Naive B cell (primary cell): ENCODE measurements around the gene SMCO2. TPM values are rescaled to one million over a fixed set of nuclear protein-coding genes. Genes with fewer than 3 reads are reported as not detected.

Experiments used
- ATAC-seq, 2 donors: fragments of 150-1000 bp; cut with Tn5 transposase; 2 replicates each; pipeline ENCODE4 v1.10.0; 2021; ENCODE audit warnings: low read depth in 2 of 2, mild to moderate bottlenecking in 2 of 2, moderate library complexity in 2 of 2
- DNase-seq: peaks from one replicate; pipeline ENCODE4 v3.0.0; 2022
- H3K27ac Mint-ChIP-seq, 6 donors: one replicate each; pipeline ENCODE4 v1.8.0; 2020 to 2022; ENCODE audit warnings: mild to moderate bottlenecking in 6 of 6, mixed read lengths in 6 of 6, moderate library complexity in 5 of 6, inconsistent platforms in 2 of 6
- H3K27me3 Mint-ChIP-seq, 3 donors: one replicate each; pipeline ENCODE4 v1.8.0; 2021 to 2022; ENCODE audit warnings: mixed read lengths in 3 of 3, mild to moderate bottlenecking in 1 of 3
- H3K36me3 Mint-ChIP-seq, 2 donors: one replicate each; pipeline ENCODE4 v1.8.0; 2020 to 2022; ENCODE audit warnings: mixed read lengths in 2 of 2, inconsistent platforms in 1 of 2, mild to moderate bottlenecking in 1 of 2
- H3K4me1 Mint-ChIP-seq, 3 donors: one replicate each; pipeline ENCODE4 v1.8.0; 2020 to 2022; ENCODE audit warnings: mixed read lengths in 3 of 3, inconsistent platforms in 1 of 3, mild to moderate bottlenecking in 1 of 3, moderate library complexity in 1 of 3
- H3K4me3 Mint-ChIP-seq, 8 donors: one replicate each; pipeline ENCODE4 v1.8.0; 2020 to 2022; ENCODE audit warnings: mild to moderate bottlenecking in 8 of 8, mixed read lengths in 8 of 8, moderate library complexity in 8 of 8, inconsistent platforms in 2 of 8
- H3K9me3 Mint-ChIP-seq, 7 donors: one replicate each; pipeline ENCODE4 v1.8.0; 2020 to 2022; ENCODE audit warnings: mixed read lengths in 7 of 7, mild to moderate bottlenecking in 5 of 7, inconsistent platforms in 2 of 7, moderate library complexity in 1 of 7
- polyA plus RNA-seq, 6 donors: library from polyadenylated mRNA; unstranded; fragments of 300-500 nt; fragmentation: Illumina TruSeq; gene quantifications; one replicate each; pipeline ENCODE4 v1.2.3, GENCODE V29; 2021; ENCODE audit warnings: low read depth in 6 of 6

SMCO2 gene
- polyA plus RNA-seq, 6 donors from 2014 or later = not detected

DNA sequence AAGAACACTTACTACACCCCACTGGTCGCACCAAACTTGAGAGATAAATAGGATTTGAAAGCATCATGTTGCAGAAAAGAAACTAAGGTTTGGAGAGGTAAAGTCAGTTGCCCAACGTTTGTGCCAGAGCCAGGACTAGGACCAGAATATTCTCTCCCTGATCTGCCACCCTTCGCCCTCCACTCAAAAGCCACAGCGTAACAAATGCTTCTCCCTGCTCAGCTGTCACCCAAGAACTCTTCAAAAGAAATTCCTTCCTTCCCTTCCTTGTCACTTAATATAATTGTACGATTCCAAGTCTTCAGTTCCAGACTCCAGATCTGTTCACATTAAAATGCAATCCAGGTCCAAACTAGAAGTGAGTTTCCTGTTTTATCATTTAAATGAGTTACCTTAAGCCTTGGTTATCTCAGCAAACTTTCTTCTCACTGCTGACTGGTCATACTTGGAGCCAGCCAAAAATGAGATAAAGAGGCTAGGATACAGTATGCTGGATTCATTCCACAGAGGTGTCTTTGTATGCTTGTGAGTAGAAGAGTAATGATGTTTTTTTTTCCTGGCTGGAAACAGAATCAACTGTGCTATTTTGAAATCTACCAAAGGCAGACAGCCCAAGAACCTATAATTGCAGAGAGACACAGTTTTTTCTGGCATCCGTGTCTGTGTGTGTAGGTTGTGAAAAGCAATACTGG is 64.6 kb downstream of the SMCO2 start:
- Mint-ChIP-seq H3K4me1 (peaks cover 4 to 6% (median 5%) of the 10 kb centered on the region in 3 donors), H3K36me3 (no peaks in the 10 kb centered on the region), H3K9me3 (peaks cover 0 to 7% (median 2%) of the 10 kb centered on the region in 7 donors)

DNA sequence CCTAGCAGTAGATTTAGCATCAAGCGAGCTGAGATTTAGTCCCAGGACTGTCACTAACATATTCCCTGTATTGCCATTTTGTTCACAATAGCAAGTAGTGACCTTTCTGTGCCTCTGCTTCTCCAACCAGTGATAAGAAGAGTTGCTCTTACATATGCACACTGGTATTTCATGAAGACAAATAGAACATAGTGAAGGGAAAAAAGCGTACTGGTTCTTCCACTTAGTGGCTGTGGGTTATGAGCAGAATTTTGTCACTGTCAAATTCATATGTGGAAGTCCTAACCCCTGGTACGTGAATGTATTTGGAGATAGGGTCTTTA is 65.1 kb downstream of the SMCO2 start:
- no peak overlapping the region for H3K4me3 Mint-ChIP-seq
- H3K4me1 Mint-ChIP-seq = peaks cover 4 to 6% (median 5%) of the 10 kb centered on the region in 3 donors
- DNase-seq (no peak), ATAC-seq (no peak)
- H3K27ac Mint-ChIP-seq = no peak overlapping the region
- H3K27me3 Mint-ChIP-seq = peaks cover 0 to 4% (median 0%) of the 10 kb centered on the region in 3 donors
- H3K36me3 Mint-ChIP-seq = no peaks in the 10 kb centered on the region
- peaks cover 0 to 4% (median 0%) of the 10 kb centered on the region in 7 donors for H3K9me3 Mint-ChIP-seq

More for the DNA sequence above, 64.6 kb downstream of the SMCO2 start:
- no peak overlapping the region for H3K27ac Mint-ChIP-seq
- no peaks in the 10 kb centered on the region for H3K27me3 Mint-ChIP-seq
- no peak overlapping the region for H3K4me3 Mint-ChIP-seq
- no peak for ATAC-seq
- no peak for DNase-seq

DNA sequence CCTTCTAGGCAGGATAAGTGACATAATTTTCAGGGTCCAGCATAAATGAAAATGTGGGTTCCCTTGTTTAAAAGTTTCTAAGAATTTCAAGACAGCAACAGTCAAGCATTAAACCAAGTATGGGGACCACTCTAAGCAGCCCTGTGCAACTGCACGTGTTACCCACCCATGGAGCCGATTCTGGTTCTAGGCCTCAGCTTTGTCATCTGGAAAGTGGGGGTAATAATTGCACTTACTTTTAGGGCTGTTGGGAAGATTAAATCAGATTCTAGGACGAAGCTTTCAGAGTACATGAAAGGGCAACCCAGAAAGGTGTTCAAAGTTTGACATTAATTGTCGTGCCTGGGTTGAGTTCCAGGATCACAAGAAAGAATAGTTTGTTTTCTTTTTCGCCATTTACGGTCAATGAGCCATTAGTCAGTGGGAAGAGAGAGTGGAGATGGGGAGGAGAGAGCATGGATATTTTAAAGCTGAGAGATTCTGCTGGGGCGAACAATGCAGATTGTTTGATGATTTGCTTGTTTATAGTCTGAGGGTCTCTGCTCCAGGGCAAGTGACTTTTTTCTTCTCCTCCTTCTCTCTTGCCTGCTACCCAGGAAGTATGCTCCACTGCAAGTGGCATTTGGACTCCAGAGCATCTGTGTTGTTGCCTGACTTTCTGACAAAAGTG is 66.8 kb downstream of the SMCO2 start:
- peaks cover 4 to 6% (median 5%) of the 10 kb centered on the region in 3 donors for H3K4me1 Mint-ChIP-seq

DNA sequence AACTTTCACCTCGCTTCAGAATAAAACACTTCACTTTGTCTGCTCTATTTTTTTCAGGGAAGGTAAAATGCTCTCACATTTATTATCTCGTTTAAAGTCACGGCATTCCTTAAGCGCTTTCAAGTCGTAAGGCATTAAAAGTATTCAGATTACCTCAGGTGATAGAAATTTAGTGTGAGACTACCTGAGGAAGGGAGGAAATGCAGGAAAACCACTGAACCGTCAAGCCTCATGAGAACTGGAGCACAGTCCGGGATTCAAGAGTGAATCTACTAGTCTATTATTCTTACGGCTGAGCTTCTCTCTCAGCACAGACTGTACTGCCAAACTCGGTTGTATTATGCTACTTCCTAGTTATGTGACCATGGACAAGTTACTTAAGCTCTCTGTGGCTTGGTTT is 69.1 kb downstream of the SMCO2 start:
- peaks cover 6 to 12% (median 10%) of the 10 kb centered on the region in 3 donors for H3K27me3 Mint-ChIP-seq
- ATAC-seq = no peak
- no peaks in the 10 kb centered on the region for H3K36me3 Mint-ChIP-seq
- H3K4me1 Mint-ChIP-seq = peaks cover 4 to 6% (median 5%) of the 10 kb centered on the region in 3 donors
- H3K9me3 Mint-ChIP-seq = no peaks in the 10 kb centered on the region
- peak overlapping the region in 1 of 6 donors; percentile 34 for H3K27ac Mint-ChIP-seq
- no peak overlapping the region for H3K4me3 Mint-ChIP-seq
- no peak for DNase-seq

More for the DNA sequence above, 66.8 kb downstream of the SMCO2 start:
- Mint-ChIP-seq H3K9me3 (no peaks in the 10 kb centered on the region), H3K4me3 (no peak overlapping the region), H3K36me3 (no peaks in the 10 kb centered on the region), H3K27ac (no peak overlapping the region), H3K27me3 (peaks cover 0 to 5% (median 0%) of the 10 kb centered on the region in 3 donors)
- ATAC-seq (no peak), DNase-seq (no peak)

DNA sequence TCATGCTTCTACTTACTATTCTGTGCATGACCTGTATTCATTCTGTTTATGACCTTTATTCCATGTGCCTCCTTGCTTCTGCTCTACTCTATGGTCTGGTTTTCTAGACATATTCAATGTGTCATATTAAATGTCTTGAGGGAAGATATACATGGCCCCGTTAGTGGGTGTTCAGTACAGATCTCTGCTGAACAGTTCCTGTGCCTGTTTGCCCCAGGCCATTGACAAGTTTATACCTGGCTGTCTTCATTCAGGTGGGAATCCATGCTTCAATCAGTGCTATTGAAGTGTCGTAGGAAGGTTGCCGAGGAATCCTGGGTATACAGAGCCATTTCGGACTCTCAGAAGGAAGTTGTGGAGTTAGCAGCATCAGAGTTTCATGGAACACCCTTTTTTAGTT is 70.1 kb downstream of the SMCO2 start:
- no peaks in the 10 kb centered on the region for H3K9me3 Mint-ChIP-seq
- no peak overlapping the region for H3K4me3 Mint-ChIP-seq
- no peak for ATAC-seq
- no peak for DNase-seq
- peaks cover 10 to 12% (median 12%) of the 10 kb centered on the region in 3 donors for H3K27me3 Mint-ChIP-seq
- no peak overlapping the region for H3K27ac Mint-ChIP-seq
- peaks cover 4 to 6% (median 5%) of the 10 kb centered on the region in 3 donors for H3K4me1 Mint-ChIP-seq
- H3K36me3 Mint-ChIP-seq = no peaks in the 10 kb centered on the region

DNA sequence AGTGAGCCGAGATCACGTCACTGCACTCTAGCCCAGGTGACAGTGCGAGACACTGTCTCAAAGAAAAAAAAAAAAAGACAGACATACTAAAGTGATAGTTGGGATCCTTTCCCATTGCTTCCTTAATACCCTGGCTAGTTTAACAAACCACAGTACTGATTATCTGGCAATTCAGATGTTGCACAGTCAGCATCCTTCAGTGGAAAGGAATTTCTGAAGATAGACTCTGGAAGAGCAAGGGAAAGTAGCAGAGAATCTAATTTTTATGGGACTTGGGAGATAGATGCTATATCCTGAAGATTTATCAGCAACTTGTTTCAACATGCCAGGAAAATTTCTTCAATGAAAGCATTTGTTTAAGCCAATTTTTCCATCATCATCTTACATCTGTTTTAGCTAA is 71.0 kb downstream of the SMCO2 start:
- H3K4me3 Mint-ChIP-seq = no peak overlapping the region
- no peaks in the 10 kb centered on the region for H3K36me3 Mint-ChIP-seq
- DNase-seq = no peak
- peaks cover 6 to 9% (median 7%) of the 10 kb centered on the region in 3 donors for H3K4me1 Mint-ChIP-seq
- no peak overlapping the region for H3K27ac Mint-ChIP-seq
- ATAC-seq = no peak
- no peaks in the 10 kb centered on the region for H3K9me3 Mint-ChIP-seq
- H3K27me3 Mint-ChIP-seq = peaks cover 10 to 12% (median 12%) of the 10 kb centered on the region in 3 donors

DNA sequence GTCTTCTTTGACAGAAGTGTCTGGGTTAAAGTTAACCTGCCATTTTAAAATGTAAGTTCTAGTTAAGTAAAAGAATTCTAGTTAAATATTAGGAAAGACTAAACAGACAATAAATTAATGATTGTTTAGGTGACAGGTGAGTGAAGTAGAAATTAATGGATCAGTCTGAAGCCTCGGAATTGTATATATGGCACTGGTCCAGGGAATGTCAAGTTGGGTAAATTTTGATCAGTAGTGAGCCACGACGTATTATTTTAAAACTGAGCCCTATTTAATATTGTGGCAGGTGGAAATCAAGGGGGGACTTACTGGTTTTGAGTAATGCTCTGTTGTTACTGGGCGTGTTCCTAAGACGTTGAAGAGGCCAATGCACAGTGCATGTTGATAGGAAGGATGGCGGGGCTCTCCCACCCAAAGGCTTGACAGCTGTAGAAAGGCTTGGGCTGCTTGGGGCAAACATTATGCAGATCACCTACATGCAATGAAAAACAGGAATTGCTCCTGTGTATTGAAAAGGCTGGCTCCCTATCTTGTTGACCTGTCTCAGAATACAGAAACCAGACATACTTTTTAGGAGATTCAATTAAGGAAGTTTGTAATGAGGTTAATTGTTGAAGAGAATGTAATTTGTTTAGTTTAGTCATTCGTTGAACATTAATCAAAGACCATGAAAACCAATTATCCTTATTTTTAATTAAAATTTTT is 71.6 kb downstream of the SMCO2 start:
- Mint-ChIP-seq H3K27me3 (peaks cover 10 to 12% (median 12%) of the 10 kb centered on the region in 3 donors), H3K27ac (peak overlapping the region in 1 of 6 donors; percentile 62), H3K4me3 (no peak overlapping the region), H3K4me1 (peaks cover 7 to 15% (median 8%) of the 10 kb centered on the region in 3 donors), H3K36me3 (no peaks in the 10 kb centered on the region), H3K9me3 (no peaks in the 10 kb centered on the region)
- DNase-seq = no peak
- no peak for ATAC-seq

DNA sequence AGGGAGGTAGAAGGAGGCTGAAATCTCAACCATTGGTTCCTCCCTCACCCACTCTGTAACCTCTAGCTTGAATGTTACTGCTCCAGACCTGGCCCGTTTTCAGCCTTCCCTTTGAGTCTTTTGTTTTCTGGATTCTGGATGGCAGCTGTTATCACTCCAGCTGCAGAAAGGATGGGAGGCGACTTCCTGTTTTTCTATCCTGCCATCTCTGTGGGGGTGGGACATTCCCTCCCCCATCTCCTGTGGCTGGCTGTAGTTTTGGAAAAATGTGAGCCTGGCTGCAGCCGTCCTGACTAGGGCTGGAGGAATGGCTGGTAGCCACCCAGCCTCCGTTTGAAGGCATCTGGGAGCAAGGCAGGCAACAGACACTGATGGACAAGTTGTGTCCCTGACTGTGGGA is 74.5 kb downstream of the SMCO2 start:
- H3K9me3 Mint-ChIP-seq = no peaks in the 10 kb centered on the region
- H3K27me3 Mint-ChIP-seq = peaks cover 10 to 12% (median 12%) of the 10 kb centered on the region in 3 donors
- H3K4me1 Mint-ChIP-seq = peaks cover 14 to 34% (median 27%) of the 10 kb centered on the region in 3 donors
- peak overlapping the region in 2 of 8 donors; percentile 10 to 96 for H3K4me3 Mint-ChIP-seq
- H3K27ac Mint-ChIP-seq = no peak overlapping the region
- DNase-seq = no peak
- H3K36me3 Mint-ChIP-seq = no peaks in the 10 kb centered on the region
- ATAC-seq = no peak

DNA sequence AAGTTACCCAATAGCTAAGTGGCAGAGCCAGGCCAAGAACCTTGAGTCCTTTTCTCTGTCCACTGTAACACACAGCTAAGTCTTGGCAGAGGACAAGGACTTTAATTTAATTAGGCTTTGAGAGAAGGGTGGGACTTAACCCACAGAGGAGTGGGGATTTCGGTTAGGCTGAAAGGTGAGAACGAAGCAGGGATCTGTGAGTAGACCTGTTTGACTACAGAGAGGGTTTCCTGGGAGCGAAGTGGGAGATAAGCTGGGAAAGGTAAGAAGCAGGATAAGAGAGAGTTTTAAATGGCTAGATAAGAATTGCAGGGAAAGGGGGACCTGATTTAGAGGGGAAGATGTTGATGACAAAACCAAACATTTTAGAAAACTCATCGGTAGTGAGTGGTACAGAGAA is 75.4 kb downstream of the SMCO2 start:
- peak overlapping the region in 3 of 8 donors; percentile 5 to 96 (median 95) for H3K4me3 Mint-ChIP-seq
- peak overlapping the region in 3 of 6 donors; percentile 45 to 91 (median 67) for H3K27ac Mint-ChIP-seq
- peaks cover 6 to 12% (median 10%) of the 10 kb centered on the region in 3 donors for H3K27me3 Mint-ChIP-seq
- no peak for ATAC-seq
- no peaks in the 10 kb centered on the region for H3K9me3 Mint-ChIP-seq
- H3K4me1 Mint-ChIP-seq = peaks cover 14 to 37% (median 28%) of the 10 kb centered on the region in 3 donors
- H3K36me3 Mint-ChIP-seq = no peaks in the 10 kb centered on the region
- no peak for DNase-seq

DNA sequence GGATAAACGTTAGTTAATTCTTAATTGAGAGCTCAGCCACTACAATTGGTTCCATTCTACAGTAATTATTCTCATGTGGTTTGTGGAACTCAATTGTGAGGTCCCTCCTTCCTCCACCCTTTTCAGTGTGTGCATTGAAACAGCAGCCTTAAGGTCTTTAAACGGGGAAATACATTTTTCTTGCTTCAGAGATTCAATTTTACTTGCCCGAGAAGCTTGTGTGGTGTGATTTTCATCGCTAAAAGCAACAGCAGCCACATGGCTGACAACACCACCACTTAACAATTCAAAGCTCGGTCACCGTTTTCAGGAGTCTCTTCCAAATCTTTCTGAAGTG is 76.7 kb downstream of the SMCO2 start:
- Mint-ChIP-seq H3K9me3 (no peaks in the 10 kb centered on the region), H3K4me3 (peak overlapping the region; percentile 91 to 99 (median 97)), H3K36me3 (no peaks in the 10 kb centered on the region), H3K27ac (peak overlapping the region; percentile 91 to 99 (median 98)), H3K27me3 (peaks cover 6 to 12% (median 10%) of the 10 kb centered on the region in 3 donors), H3K4me1 (peaks cover 14 to 40% (median 33%) of the 10 kb centered on the region in 3 donors)
- ATAC-seq (peak; percentile 13 to 17), DNase-seq (no peak)

DNA sequence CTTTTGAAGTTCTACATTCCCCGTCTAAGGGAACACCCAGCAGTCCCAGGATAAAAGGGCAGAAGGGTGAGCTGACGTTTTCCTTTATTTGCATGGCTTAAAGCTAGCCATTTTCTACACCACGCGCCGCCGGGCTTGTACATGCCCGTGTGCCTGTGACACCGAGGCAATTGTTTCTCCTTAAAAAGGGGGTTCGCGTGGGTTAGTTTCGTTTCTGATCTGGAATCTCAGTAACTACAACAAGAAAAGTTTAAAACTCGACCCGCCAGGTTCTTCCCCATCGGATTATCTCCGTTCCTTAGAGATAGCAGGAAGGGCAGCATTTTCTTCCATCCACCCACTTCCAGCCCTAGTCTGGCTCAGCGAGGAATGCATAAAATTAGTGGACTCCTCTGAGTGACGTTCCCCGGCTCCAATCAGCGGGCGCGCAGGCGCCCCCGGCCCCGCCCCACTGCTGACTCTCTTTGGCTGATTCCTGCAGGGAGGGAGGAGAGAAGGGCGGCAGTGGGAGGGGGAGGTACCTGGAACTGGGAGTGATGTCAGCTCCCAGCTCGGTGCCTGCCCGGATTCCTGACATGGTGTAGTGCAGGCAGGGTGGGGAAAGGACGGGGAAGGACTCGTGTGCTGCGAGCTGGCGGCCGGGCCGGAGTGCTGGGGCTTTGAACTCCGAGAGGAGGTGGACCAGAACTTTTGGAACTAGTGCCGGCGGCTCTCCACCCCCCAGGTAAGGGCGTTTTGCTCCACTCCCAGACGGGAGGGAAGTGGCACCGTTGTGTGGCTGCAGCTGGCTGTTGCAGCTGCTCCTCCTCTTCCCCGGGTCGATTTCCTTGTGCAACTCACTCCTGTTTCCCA is 77.3 kb downstream of the SMCO2 start, which contains the start of gene PPFIBP1:
TSS of gene PPFIBP1 (plus strand) at position 565 of the 852 bp plus-strand sequence. CDS start 109,191 bp downstream, outside the sequence.
- H3K4me1 Mint-ChIP-seq = peaks cover 15 to 44% (median 37%) of the 10 kb centered on the region in 3 donors
- no peaks in the 10 kb centered on the region for H3K9me3 Mint-ChIP-seq
- H3K27me3 Mint-ChIP-seq = peaks cover 6 to 12% (median 10%) of the 10 kb centered on the region in 3 donors
- DNase-seq = peak; percentile 83
- H3K4me3 Mint-ChIP-seq = peak within 1 kb of the TSS; percentile 91 to 99 (median 97)
- H3K27ac Mint-ChIP-seq = peak within 1 kb of the TSS; percentile 91 to 99 (median 98)
- no peaks in the 10 kb centered on the region for H3K36me3 Mint-ChIP-seq
- peak; percentile 92 to 93 for ATAC-seq

DNA sequence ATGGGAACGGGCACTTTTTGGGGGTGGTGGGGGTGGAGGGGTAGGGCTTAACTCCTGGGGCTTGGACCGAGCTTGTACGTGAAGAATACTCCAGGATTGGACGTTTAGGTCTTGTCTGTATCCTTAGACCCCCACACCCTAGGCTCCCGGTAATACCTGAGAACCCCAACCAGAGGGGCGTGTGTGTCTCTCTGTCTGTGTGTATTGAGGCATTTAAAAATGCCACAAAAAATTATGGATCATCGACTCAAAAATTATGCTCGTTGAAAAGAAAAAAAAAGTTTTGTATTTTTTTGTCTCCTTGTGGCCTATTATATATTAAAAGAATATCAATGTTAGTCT is 77.9 kb downstream of the SMCO2 start:
- peak overlapping the region; percentile 91 to 99 (median 97) for H3K4me3 Mint-ChIP-seq
- H3K9me3 Mint-ChIP-seq = no peaks in the 10 kb centered on the region
- peak overlapping the region in 5 of 6 donors; percentile 3 to 99 (median 91) for H3K27ac Mint-ChIP-seq
- H3K4me1 Mint-ChIP-seq = peaks cover 18 to 47% (median 41%) of the 10 kb centered on the region in 3 donors
- ATAC-seq = no peak
- no peaks in the 10 kb centered on the region for H3K36me3 Mint-ChIP-seq
- peaks cover 3 to 8% (median 5%) of the 10 kb centered on the region in 3 donors for H3K27me3 Mint-ChIP-seq
- DNase-seq = no peak
